Measurements from ENCODE around the gene TBX6.

DNA sequence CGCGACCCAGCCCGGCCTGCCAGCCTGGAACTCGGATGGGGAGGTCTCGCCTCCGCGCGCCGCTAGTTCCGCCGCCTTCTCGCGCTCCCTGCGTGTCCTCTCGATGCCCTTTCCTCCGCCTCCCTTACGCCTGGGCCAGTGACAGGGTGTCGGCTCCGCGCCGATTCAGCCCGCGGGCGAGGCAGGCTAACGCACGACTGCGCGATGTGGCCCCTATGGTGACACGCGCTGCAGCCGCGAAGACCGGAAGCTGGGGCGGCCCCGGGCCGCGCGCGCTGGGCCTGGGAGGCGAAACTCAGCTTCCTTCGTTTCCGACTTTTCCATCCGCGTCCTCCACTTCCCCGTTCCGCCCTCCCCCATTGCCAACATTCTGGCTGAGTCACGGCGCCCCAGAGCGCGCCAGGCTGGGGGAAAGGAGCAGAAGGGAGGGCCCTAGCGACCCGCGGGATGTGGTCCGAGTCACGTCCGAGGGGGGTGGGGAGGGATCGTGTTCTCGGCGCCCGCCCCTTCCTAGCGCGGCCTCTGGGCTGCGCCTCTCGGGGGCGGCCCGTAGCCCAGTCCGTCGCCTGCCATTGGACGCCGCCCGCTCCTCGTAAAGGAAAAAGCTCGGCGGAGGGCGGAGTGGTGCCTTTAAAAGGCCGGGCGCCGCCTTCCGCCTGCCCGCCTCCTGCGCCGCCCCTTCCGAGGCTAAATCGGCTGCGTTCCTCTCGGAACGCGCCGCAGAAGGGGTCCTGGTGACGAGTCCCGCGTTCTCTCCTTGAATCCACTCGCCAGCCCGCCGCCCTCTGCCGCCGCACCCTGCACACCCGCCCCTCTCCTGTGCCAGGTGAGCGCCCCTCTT lies 26.4 kb downstream of the TBX6 start, which contains the start of gene ALDOA:
- TF ChIP-seq POLR2A (IDR thresholded peaks at IDR 0.05) (peak; percentile 57 to 94 (median 94)), POLR2AphosphoS5 (IDR thresholded peaks at IDR 0.05) (peak; percentile 97 to 99 (median 98))
- TF ChIP-seq, protein P1, sequence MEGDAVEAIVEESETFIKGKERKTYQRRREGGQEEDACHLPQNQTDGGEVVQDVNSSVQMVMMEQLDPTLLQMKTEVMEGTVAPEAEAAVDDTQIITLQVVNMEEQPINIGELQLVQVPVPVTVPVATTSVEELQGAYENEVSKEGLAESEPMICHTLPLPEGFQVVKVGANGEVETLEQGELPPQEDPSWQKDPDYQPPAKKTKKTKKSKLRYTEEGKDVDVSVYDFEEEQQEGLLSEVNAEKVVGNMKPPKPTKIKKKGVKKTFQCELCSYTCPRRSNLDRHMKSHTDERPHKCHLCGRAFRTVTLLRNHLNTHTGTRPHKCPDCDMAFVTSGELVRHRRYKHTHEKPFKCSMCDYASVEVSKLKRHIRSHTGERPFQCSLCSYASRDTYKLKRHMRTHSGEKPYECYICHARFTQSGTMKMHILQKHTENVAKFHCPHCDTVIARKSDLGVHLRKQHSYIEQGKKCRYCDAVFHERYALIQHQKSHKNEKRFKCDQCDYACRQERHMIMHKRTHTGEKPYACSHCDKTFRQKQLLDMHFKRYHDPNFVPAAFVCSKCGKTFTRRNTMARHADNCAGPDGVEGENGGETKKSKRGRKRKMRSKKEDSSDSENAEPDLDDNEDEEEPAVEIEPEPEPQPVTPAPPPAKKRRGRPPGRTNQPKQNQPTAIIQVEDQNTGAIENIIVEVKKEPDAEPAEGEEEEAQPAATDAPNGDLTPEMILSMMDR (IDR thresholded peaks at IDR 0.05 in 8 of 11, conservative IDR thresholded peaks at IDR 0.05 in 3 of 11) = peak in 6 of 11 experiments; percentile 12 to 52 (median 30)
